ENCODE measurements around the gene PLEKHA5. TPM values are rescaled to one million over a fixed set of nuclear protein-coding genes. Genes with fewer than 3 reads are reported as not detected.

The PLEKHA5 gene
- total and polyA plus RNA-seq, 7 donors: 7.0 to 32.6 (median 14.7) TPM

- no peak for TF ChIP-seq CTCF (IDR thresholded peaks at IDR 0.05)
- TF ChIP-seq POLR2AphosphoS5 (IDR thresholded peaks at IDR 0.05): no peak
- no peak for TF ChIP-seq EP300 (IDR thresholded peaks at IDR 0.05)
- TF ChIP-seq POLR2A (IDR thresholded peaks at IDR 0.05): no peak
- Histone ChIP-seq H3K27me3 (no peaks in the 10 kb centered on the region), H3K4me3 (no peak overlapping the region), H3K27ac (peak overlapping the region in 1 of 4 donors; percentile 28), H3K36me3 (peaks cover 4 to 50% (median 6%) of the 10 kb centered on the region in 4 donors), H3K4me1 (no peaks in the 10 kb centered on the region), H3K9me3 (no peaks in the 10 kb centered on the region)
- WGBS, 2 donors: 89 to 93% methylated on average over 6 of the region's 6 CpGs
- intact Hi-C loops (cut with DNase I): no loop called here
- DNase-seq: no peak
Measured at GRCh38 chr12:19369691-19370148, 240.2 kb downstream of the PLEKHA5 start.

- 91 to 92% methylated on average over 4 of the region's 4 CpGs for WGBS, 2 donors
- intact Hi-C loops (cut with DNase I): no loop called here
- no peaks in the 10 kb centered on the region for H3K4me1 ChIP-seq
Measured at GRCh38 chr12:19373586-19373985, 244.1 kb downstream of the PLEKHA5 start.

GRCh38 chr12:19375888-19376287, 246.4 kb downstream of the PLEKHA5 start:
- no peak for DNase-seq
- no peak for TF ChIP-seq EP300 (IDR thresholded peaks at IDR 0.05)
- no peak for TF ChIP-seq POLR2AphosphoS5 (IDR thresholded peaks at IDR 0.05)
- TF ChIP-seq POLR2A (IDR thresholded peaks at IDR 0.05): no peak
- no peak for TF ChIP-seq CTCF (IDR thresholded peaks at IDR 0.05)
- intact Hi-C loops (cut with DNase I): no loop called here
- no peak overlapping the region for H3K27ac ChIP-seq
- H3K4me3 ChIP-seq: no peak overlapping the region
- peaks cover 0 to 10% (median 6%) of the 10 kb centered on the region in 4 donors for H3K36me3 ChIP-seq
- H3K9me3 ChIP-seq: no peaks in the 10 kb centered on the region
- H3K27me3 ChIP-seq: no peaks in the 10 kb centered on the region
- H3K4me1 ChIP-seq: no peaks in the 10 kb centered on the region
- WGBS, 2 donors: 87 to 92% methylated on average over 2 of the region's 2 CpGs

More at GRCh38 chr12:19373586-19373985, 244.1 kb downstream of the PLEKHA5 start:
- no peaks in the 10 kb centered on the region for H3K27me3 ChIP-seq
- no peaks in the 10 kb centered on the region for H3K9me3 ChIP-seq
- peaks cover 0 to 27% (median 6%) of the 10 kb centered on the region in 4 donors for H3K36me3 ChIP-seq
- H3K27ac ChIP-seq: no peak overlapping the region
- TF ChIP-seq POLR2A (IDR thresholded peaks at IDR 0.05): no peak
- no peak for TF ChIP-seq EP300 (IDR thresholded peaks at IDR 0.05)
- TF ChIP-seq POLR2AphosphoS5 (IDR thresholded peaks at IDR 0.05): no peak
- TF ChIP-seq CTCF (IDR thresholded peaks at IDR 0.05): no peak
- DNase-seq: no peak
- no peak overlapping the region for H3K4me3 ChIP-seq

- H3K4me3 ChIP-seq: no peak overlapping the region
- no peaks in the 10 kb centered on the region for H3K27me3 ChIP-seq
- no peak for DNase-seq
- no peaks in the 10 kb centered on the region for H3K9me3 ChIP-seq
- peaks cover 0 to 2% (median 0%) of the 10 kb centered on the region in 4 donors for H3K36me3 ChIP-seq
- no peaks in the 10 kb centered on the region for H3K4me1 ChIP-seq
- H3K27ac ChIP-seq: no peak overlapping the region
- intact Hi-C loops (cut with DNase I): no loop called here
- TF ChIP-seq POLR2AphosphoS5 (IDR thresholded peaks at IDR 0.05) (no peak), EP300 (IDR thresholded peaks at IDR 0.05) (no peak), CTCF (IDR thresholded peaks at IDR 0.05) (no peak), POLR2A (IDR thresholded peaks at IDR 0.05) (no peak)
- 87 to 89% methylated on average over 5 of the region's 5 CpGs for WGBS, 2 donors
Measured at GRCh38 chr12:19376691-19377090, 247.2 kb downstream of the PLEKHA5 start.

GRCh38 chr12:19382111-19382526, 252.6 kb downstream of the PLEKHA5 start:
- Histone ChIP-seq H3K27ac (no peak overlapping the region), H3K27me3 (no peaks in the 10 kb centered on the region), H3K9me3 (no peaks in the 10 kb centered on the region), H3K4me3 (no peak overlapping the region), H3K36me3 (no peaks in the 10 kb centered on the region), H3K4me1 (no peaks in the 10 kb centered on the region)
- WGBS, 2 donors: 63 to 68% methylated on average over 4 of the region's 4 CpGs
- DNase-seq: peak; percentile 14
- intact Hi-C loops (cut with DNase I): no loop called here
- TF ChIP-seq POLR2A (IDR thresholded peaks at IDR 0.05) (no peak), POLR2AphosphoS5 (IDR thresholded peaks at IDR 0.05) (no peak), EP300 (IDR thresholded peaks at IDR 0.05) (no peak), CTCF (IDR thresholded peaks at IDR 0.05) (no peak)

Measured in sigmoid colon (tissue), 7 donors.